ENCODE results near the gene STK10. TPM values are rescaled to one million over a fixed set of nuclear protein-coding genes. Genes with fewer than 3 reads are reported as not detected.

Gene STK10
- polyA plus RNA-seq, 1 of the 3 experiments (the other 2 are of a cell fraction) = 11.0 TPM

- POLR2A ChIA-PET = no interaction called here
- Histone ChIP-seq H3K4me1 (ENCODE audit: control insufficient read depth in 1 of 2, insufficient read depth in 2 of 2, low read depth in 1 of 2, low read length in 1 of 2) (peaks cover 0 to 3% of the 10 kb centered on the region in 2 experiments; a peak in 1 of 4 replicates), H3F3A (replicated peaks; ENCODE audit: insufficient read depth) (no peaks in the 10 kb centered on the region), H3K9me3 (no peaks in the 10 kb centered on the region), H4K20me1 (ENCODE audit: insufficient read depth) (peaks cover 18% of the 10 kb centered on the region; the same call in 1 of the 2 replicates), H3K36me3 (replicated peaks in 1 of 2; ENCODE audit: control insufficient read depth in 1 of 2, insufficient read depth in 2 of 2, low read length in 1 of 2) (peaks cover 0 to 4% of the 10 kb centered on the region in 2 experiments), H3K27ac (ENCODE audit: low read depth in 2 of 2, low read length in 1 of 2) (no peak overlapping the region), H3K9me2 (no peaks in the 10 kb centered on the region), H3K27me3 (ENCODE audit: insufficient read depth) (no peaks in the 10 kb centered on the region), H2AFZ (ENCODE audit: low read depth) (no peak overlapping the region), H3K9ac (no peak overlapping the region), H3K79me2 (ENCODE audit: insufficient read depth) (peaks cover 84% of the 10 kb centered on the region), H3K4me2 (no peak overlapping the region), H3K4me3 (ENCODE audit: low read depth in 2 of 2, low read length in 1 of 2) (no peak overlapping the region)
- 89% methylated on average over 18 of the region's 18 CpGs for WGBS (ENCODE audit: low lambda C conversion rate)
- CTCF ChIA-PET = interaction anchor here (0.8 to 3.5 kb wide), 3 partner anchors 9 to 72 kb away, joined by 3 to 14 read pairs (median 3); partner anchors contain the start of gene STK10
- TF ChIP-seq JUND (IDR thresholded peaks at IDR 0.05) = no peak
- no peak for TF ChIP-seq POLR2AphosphoS5 (IDR thresholded peaks at IDR 0.05; ENCODE audit: low read depth, low read length)
- no peak for TF ChIP-seq FOXJ3 (CRISPR knock-in tag; IDR thresholded peaks at IDR 0.05)
- TF ChIP-seq MAX (IDR thresholded peaks at IDR 0.05; ENCODE audit: low read depth) = no peak
- no peak for TF ChIP-seq SMC3 (IDR thresholded peaks at IDR 0.05; ENCODE audit: low read depth, low read length)
- TF ChIP-seq TAF1 (IDR thresholded peaks at IDR 0.05; ENCODE audit: borderline replicate concordance, low read depth, low read length) = no peak
- TF ChIP-seq TEAD4 (IDR thresholded peaks at IDR 0.05; ENCODE audit: borderline replicate concordance, insufficient read depth) = no peak
- TF ChIP-seq RCOR1 (IDR thresholded peaks at IDR 0.05; ENCODE audit: low read length) = no peak
- TF ChIP-seq FOSL2 (IDR thresholded peaks at IDR 0.05; ENCODE audit: borderline replicate concordance, low read depth) = no peak
- no peak for TF ChIP-seq PBX3 (IDR thresholded peaks at IDR 0.05)
- TF ChIP-seq YY1 (IDR thresholded peaks at IDR 0.05; ENCODE audit: low read depth) = no peak
- no peak for TF ChIP-seq REST (IDR thresholded peaks at IDR 0.05; ENCODE audit: low read depth, low read length)
- TF ChIP-seq NFIC (IDR thresholded peaks at IDR 0.05; ENCODE audit: borderline replicate concordance) = no peak
- TF ChIP-seq CHD2 (IDR thresholded peaks at IDR 0.05; ENCODE audit: low read length, partially characterized antibody) = no peak
- no peak for TF ChIP-seq GABPA (IDR thresholded peaks at IDR 0.05; ENCODE audit: low read depth)
- no peak for TF ChIP-seq EP300 (IDR thresholded peaks at IDR 0.05; ENCODE audit: borderline replicate concordance in 1 of 2, low read depth in 1 of 2, low read length in 1 of 2)
- no peak for TF ChIP-seq MXI1 (IDR thresholded peaks at IDR 0.05; ENCODE audit: low read depth, low read length)
- no peak for TF ChIP-seq USF1 (IDR thresholded peaks at IDR 0.05; ENCODE audit: borderline replicate concordance, low read depth)
- no peak for TF ChIP-seq RXRA (IDR thresholded peaks at IDR 0.05; ENCODE audit: borderline replicate concordance, low read depth)
- no peak for DNase-seq
Observed at GRCh38 chr5:172178991-172179989, 8.7 kb downstream of the STK10 start.
